Liver (tissue), 9 donors: Measurements from ENCODE around the gene SRPRB. TPM values are rescaled to one million over a fixed set of nuclear protein-coding genes. Genes with fewer than 3 reads are reported as not detected.

Experiments
- DNase-seq: peaks from one replicate; pipeline ENCODE4 v3.0.0-alpha.2; 2017; ENCODE audit warnings: low spot score
- H3K27ac ChIP-seq, 2 donors: one replicate each; pipeline ENCODE4 v1.7.0; 2013; ENCODE audit warnings: inconsistent platforms in 2 of 2, low read length in 2 of 2, control low read depth in 1 of 2, low read depth in 1 of 2, mild to moderate bottlenecking in 1 of 2
- H3K27me3 ChIP-seq, 4 donors: one replicate each; pipeline versions ENCODE4 v1.6.1 to v1.7.0; 2013; ENCODE audit warnings: low read length in 3 of 4, inconsistent platforms in 1 of 4, mild to moderate bottlenecking in 1 of 4, moderate library complexity in 1 of 4; ENCODE audit not compliant: control insufficient read depth in 4 of 4, insufficient read depth in 4 of 4
- H3K36me3 ChIP-seq, 4 donors: one replicate each; pipeline versions ENCODE4 v1.6.1 to v1.7.0; 2013; ENCODE audit warnings: low read length in 3 of 4, mild to moderate bottlenecking in 3 of 4, low read depth in 1 of 4, moderate library complexity in 1 of 4; ENCODE audit not compliant: control insufficient read depth in 4 of 4, insufficient read depth in 3 of 4
- H3K4me1 ChIP-seq, 4 donors: one replicate each; pipeline versions ENCODE4 v1.6.1 to v1.7.0; 2013; ENCODE audit warnings: low read length in 3 of 4, mild to moderate bottlenecking in 3 of 4, moderate library complexity in 1 of 4; ENCODE audit not compliant: control insufficient read depth in 4 of 4, insufficient read depth in 4 of 4
- H3K4me3 ChIP-seq, 3 donors: one replicate each; pipeline versions ENCODE4 v1.6.1 to v1.7.0; 2013; ENCODE audit warnings: low read length in 3 of 3, control low read depth in 1 of 3, low read depth in 1 of 3, mild to moderate bottlenecking in 1 of 3
- H3K9ac ChIP-seq, 2 donors: one replicate each; pipeline ENCODE4 v1.7.0; 2013; ENCODE audit warnings: low read length in 2 of 2, mild to moderate bottlenecking in 2 of 2, moderate library complexity in 2 of 2, control low read depth in 1 of 2, low read depth in 1 of 2
- H3K9me3 ChIP-seq, 4 donors: one replicate each; pipeline versions ENCODE4 v1.6.1 to v1.7.0; 2013; ENCODE audit warnings: low read length in 3 of 4; ENCODE audit not compliant: control insufficient read depth in 4 of 4
- ATF3 ChIP-seq: IDR thresholded peaks from 2 replicates; pipeline ENCODE4 v1.6.1; 2016; ENCODE audit warnings: antibody characterized with exemption
- CTCF ChIP-seq: fragments of 150-350 bp; IDR thresholded peaks from 2 replicates; pipeline ENCODE4 v1.5.1; 2017; ENCODE audit warnings: improper control_type of control experiment, low read depth, low read length; ENCODE audit not compliant: missing input control
- EGR1 ChIP-seq, 2 donors: IDR thresholded peaks; 2 replicates each; pipeline ENCODE4 v1.6.1; 2016 to 2018; ENCODE audit warnings: antibody characterized with exemption in 2 of 2, low read depth in 2 of 2
- FOXA1 ChIP-seq: IDR thresholded peaks from 2 replicates; pipeline ENCODE4 v1.6.1; 2016; ENCODE audit warnings: antibody characterized with exemption
- FOXA2 ChIP-seq: IDR thresholded peaks from 2 replicates; pipeline ENCODE4 v1.6.1; 2016; ENCODE audit warnings: antibody characterized with exemption
- GABPA ChIP-seq, 2 donors: IDR thresholded peaks in 1 of 2; conservative IDR thresholded peaks in 1 of 2; 2 replicates each; pipeline ENCODE4 v1.6.1; 2016; ENCODE audit warnings: antibody characterized with exemption in 2 of 2, mild to moderate bottlenecking in 1 of 2, moderate library complexity in 1 of 2
- HNF4A ChIP-seq, 2 donors: conservative IDR thresholded peaks; 2 replicates each; pipeline ENCODE4 v1.6.1; 2016; ENCODE audit warnings: antibody characterized with exemption in 2 of 2, mild to moderate bottlenecking in 2 of 2
- HNF4G ChIP-seq: IDR thresholded peaks from 2 replicates; pipeline ENCODE4 v1.6.1; 2016; ENCODE audit warnings: antibody characterized with exemption
- JUND ChIP-seq, 2 donors: IDR thresholded peaks; 2 replicates each; pipeline ENCODE4 v1.6.1; 2016; ENCODE audit warnings: antibody characterized with exemption in 2 of 2
- MAX ChIP-seq: IDR thresholded peaks from 2 replicates; pipeline ENCODE4 v1.6.1; 2016; ENCODE audit warnings: antibody characterized with exemption
- NR2F2 ChIP-seq: IDR thresholded peaks from 2 replicates; pipeline ENCODE4 v1.6.1; 2016; ENCODE audit warnings: antibody characterized with exemption
- RAD21 ChIP-seq, 2 donors: IDR thresholded peaks; 2 replicates each; pipeline ENCODE4 v1.6.1; 2016; ENCODE audit warnings: antibody characterized with exemption in 2 of 2, mild to moderate bottlenecking in 2 of 2
- SP1 ChIP-seq: IDR thresholded peaks from 2 replicates; pipeline ENCODE4 v1.6.1; 2018; ENCODE audit warnings: antibody characterized with exemption, mild to moderate bottlenecking
- TAF1 ChIP-seq: conservative IDR thresholded peaks from 2 replicates; pipeline ENCODE4 v1.6.1; 2016; ENCODE audit warnings: antibody characterized with exemption, mild to moderate bottlenecking
- YY1 ChIP-seq: IDR thresholded peaks from 2 replicates; pipeline ENCODE4 v1.6.1; 2016; ENCODE audit warnings: antibody characterized with exemption, mild to moderate bottlenecking
- WGBS: extraction: QIAGEN DNeasy Blood & Tissue Kit; methylation state at CpG from one replicate; pipeline ENCODE4 v1.1.7; 2013; 5-methylcytosine and 5-hydroxymethylcytosine counted together
- polyA plus RNA-seq, 2 donors: library from polyadenylated mRNA; stranded (reverse) in 1 of 2; unstranded in 1 of 2; fragments of 200-250 nt in 1 of 2; fragments of >200 nt in 1 of 2; fragmentation: Nextera tagmentation in 1 of 2; extraction: Ambion mirVana in 1 of 2; gene quantifications; one replicate each; pipeline versions ENCODE4 v1.2.1 to v1.2.3, GENCODE V29; 2013 to 2015
- total RNA-seq, 2 donors: library from RNA; depleted of rRNA; stranded (reverse); fragments of >200 nt; gene quantifications; one replicate each; pipeline ENCODE4 v1.2.3, GENCODE V29; 2014
- donor health status: healthy.
- donor health status: healthy.
- donor health status: healthy.
- donor health status: healthy.
- donor health status: healthy.

The SRPRB gene
- total and polyA plus RNA-seq, 4 donors: 34.7 to 97.6 (median 76.9) TPM

GRCh38 chr3:133765256-133765655 is 40.4 kb upstream of the SRPRB start:
- Histone ChIP-seq H3K27ac (no peak overlapping the region), H3K9me3 (no peaks in the 10 kb centered on the region), H3K4me3 (no peak overlapping the region), H3K36me3 (peaks cover 6 to 90% (median 76%) of the 10 kb centered on the region in 4 donors), H3K9ac (no peak overlapping the region), H3K4me1 (peaks cover 0 to 7% (median 2%) of the 10 kb centered on the region in 4 donors), H3K27me3 (no peaks in the 10 kb centered on the region)
- no peak for DNase-seq
- no peak for TF ChIP-seq ATF3
- TF ChIP-seq YY1: no peak
- TF ChIP-seq HNF4A (conservative IDR thresholded peaks at IDR 0.05): no peak
- no peak for TF ChIP-seq TAF1
- TF ChIP-seq MAX: no peak

- Histone ChIP-seq H3K4me3 (no peak overlapping the region), H3K9me3 (no peaks in the 10 kb centered on the region), H3K27ac (no peak overlapping the region), H3K27me3 (no peaks in the 10 kb centered on the region), H3K36me3 (peaks cover 6 to 89% (median 79%) of the 10 kb centered on the region in 4 donors), H3K4me1 (peaks cover 0 to 7% (median 2%) of the 10 kb centered on the region in 4 donors), H3K9ac (no peak overlapping the region)
- 88% methylated on average over 1 of the region's 1 CpG for WGBS
- no peak for DNase-seq
- no peak for TF ChIP-seq MAX
- TF ChIP-seq NR2F2: no peak
- TF ChIP-seq JUND (IDR thresholded peaks at IDR 0.05): no peak
- TF ChIP-seq HNF4A (conservative IDR thresholded peaks at IDR 0.05): no peak
- no peak for TF ChIP-seq YY1
- TF ChIP-seq GABPA (IDR thresholded peaks at IDR 0.05 in 1 of 2, conservative IDR thresholded peaks at IDR 0.05 in 1 of 2): no peak
- TF ChIP-seq FOXA2: no peak
- TF ChIP-seq SP1: no peak
- no peak for TF ChIP-seq EGR1 (IDR thresholded peaks at IDR 0.05; ENCODE audit: low read depth in 2 of 2)
- TF ChIP-seq CTCF: no peak
Observed at GRCh38 chr3:133767607-133768006, 38.0 kb upstream of the SRPRB start.

GRCh38 chr3:133769536-133769935 is 36.1 kb upstream of the SRPRB start:
- H3K4me1 ChIP-seq: peaks cover 0 to 7% (median 0%) of the 10 kb centered on the region in 4 donors
- H3K36me3 ChIP-seq: peaks cover 6 to 84% (median 76%) of the 10 kb centered on the region in 4 donors
- H3K4me3 ChIP-seq: no peak overlapping the region
- TF ChIP-seq FOXA2: no peak
- TF ChIP-seq HNF4G: peak; percentile 60
- no peak for TF ChIP-seq RAD21 (IDR thresholded peaks at IDR 0.05)
- TF ChIP-seq ATF3: no peak
- no peak for TF ChIP-seq GABPA (IDR thresholded peaks at IDR 0.05 in 1 of 2, conservative IDR thresholded peaks at IDR 0.05 in 1 of 2)
- TF ChIP-seq EGR1 (IDR thresholded peaks at IDR 0.05; ENCODE audit: low read depth in 2 of 2): no peak
- TF ChIP-seq MAX: no peak
- no peak for TF ChIP-seq FOXA1
- no peak for TF ChIP-seq YY1
- TF ChIP-seq HNF4A (conservative IDR thresholded peaks at IDR 0.05): peak; percentile 89 to 95
- TF ChIP-seq NR2F2: no peak
- no peak overlapping the region for H3K9ac ChIP-seq
- WGBS: 43% methylated on average over 3 of the region's 3 CpGs
- no peak overlapping the region for H3K27ac ChIP-seq
- no peak for DNase-seq
- H3K9me3 ChIP-seq: no peaks in the 10 kb centered on the region
- H3K27me3 ChIP-seq: no peaks in the 10 kb centered on the region
